AG04450 (cell line): ENCODE measurements around the gene MPND. TPM values are rescaled to one million over a fixed set of nuclear protein-coding genes. Genes with fewer than 3 reads are reported as not detected.
A peak's percentile ranks its signal among the peaks of the same experiment; 100 is the strongest.
"Not testable (repeated sequence)": the region's sequence is repeated elsewhere in the genome, so short reads cannot be mapped to it uniquely, and the experiment has no call there.

ENCODE experiments used
- CTCF ChIA-PET: fragments of 300-600, 350-600 bp; formaldehyde crosslinking; extraction: SDS; loops from one replicate; lab custom pipeline; 2022; ENCODE audit warnings: antibody characterized with exemption, inconsistent platforms; lab: Charles Lee
- POLR2A ChIA-PET: fragments of 350-600 bp; formaldehyde crosslinking; extraction: SDS; loops from one replicate; lab custom pipeline; 2021; ENCODE audit warnings: antibody characterized with exemption, inconsistent platforms; lab: Yijun Ruan, JAX
- DNase-seq: peaks from one replicate; pipeline ENCODE4 v3.0.0-alpha.2; 2011; ENCODE audit warnings: low read depth, low spot score
- H3K27ac ChIP-seq: one replicate; pipeline ENCODE4 v1.5.1; 2012; ENCODE audit warnings: low read depth, low read length, control low read depth
- H3K27me3 ChIP-seq: one replicate; pipeline ENCODE4 v1.6.0; 2012; ENCODE audit warnings: low read length; ENCODE audit not compliant: control insufficient read depth, insufficient read depth
- H3K4me3 ChIP-seq: 2 replicates; pipeline ENCODE4 v1.5.1; 2011; ENCODE audit warnings: mild to moderate bottlenecking, low read depth, low read length, control low read depth
- H3K9me3 ChIP-seq: 2 replicates; pipeline ENCODE4 v1.5.1; 2012; ENCODE audit warnings: low read length; ENCODE audit not compliant: control insufficient read depth, insufficient read depth
- polyA plus RNA-seq: library from polyadenylated mRNA; depleted of rRNA; stranded (reverse); fragments of >200 nt; gene quantifications from 2 replicates; pipeline ENCODE4 v1.2.3, GENCODE V29; 2011
- TF ChIP-seq, protein P1 (sequence below): IDR thresholded peaks from 2 replicates; pipeline ENCODE4 v1.5.1; 2011; ENCODE audit warnings: low read depth, low read length, control low read depth, inconsistent platforms

The MPND gene
- polyA plus RNA-seq, 1 experiment = 5.1 TPM

DNA sequence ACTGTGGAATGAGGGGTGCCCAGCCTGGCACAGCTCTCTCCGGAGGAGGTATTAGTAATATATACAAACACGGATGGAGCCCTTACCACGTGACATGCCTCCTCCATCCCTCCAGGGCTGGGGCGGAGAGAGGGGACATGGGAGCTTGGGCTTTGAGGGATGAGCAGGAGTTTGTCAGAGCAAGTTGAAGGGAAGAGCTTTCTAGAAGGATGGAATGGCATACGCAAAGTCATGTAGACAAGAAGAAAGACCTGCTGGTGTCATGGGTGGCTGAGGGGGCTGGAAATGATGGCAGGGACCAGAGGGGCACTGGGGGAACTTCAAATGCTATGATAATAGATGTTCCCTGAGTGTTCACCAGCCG lies 2.6 kb downstream of the MPND start:
- H3K27ac ChIP-seq = no peak overlapping the region
- no peak overlapping the region for H3K4me3 ChIP-seq
- H3K27me3 ChIP-seq = no peaks in the 10 kb centered on the region
- no peak for DNase-seq
- ChIA-PET POLR2A (no interaction called here), CTCF (interaction anchor here (0.7 kb wide), 1 partner anchor 54 kb away, joined by 3 read pairs; the partner anchor contains the start of gene SH3GL1)
- TF ChIP-seq, protein P1, sequence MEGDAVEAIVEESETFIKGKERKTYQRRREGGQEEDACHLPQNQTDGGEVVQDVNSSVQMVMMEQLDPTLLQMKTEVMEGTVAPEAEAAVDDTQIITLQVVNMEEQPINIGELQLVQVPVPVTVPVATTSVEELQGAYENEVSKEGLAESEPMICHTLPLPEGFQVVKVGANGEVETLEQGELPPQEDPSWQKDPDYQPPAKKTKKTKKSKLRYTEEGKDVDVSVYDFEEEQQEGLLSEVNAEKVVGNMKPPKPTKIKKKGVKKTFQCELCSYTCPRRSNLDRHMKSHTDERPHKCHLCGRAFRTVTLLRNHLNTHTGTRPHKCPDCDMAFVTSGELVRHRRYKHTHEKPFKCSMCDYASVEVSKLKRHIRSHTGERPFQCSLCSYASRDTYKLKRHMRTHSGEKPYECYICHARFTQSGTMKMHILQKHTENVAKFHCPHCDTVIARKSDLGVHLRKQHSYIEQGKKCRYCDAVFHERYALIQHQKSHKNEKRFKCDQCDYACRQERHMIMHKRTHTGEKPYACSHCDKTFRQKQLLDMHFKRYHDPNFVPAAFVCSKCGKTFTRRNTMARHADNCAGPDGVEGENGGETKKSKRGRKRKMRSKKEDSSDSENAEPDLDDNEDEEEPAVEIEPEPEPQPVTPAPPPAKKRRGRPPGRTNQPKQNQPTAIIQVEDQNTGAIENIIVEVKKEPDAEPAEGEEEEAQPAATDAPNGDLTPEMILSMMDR = no peak
- no peaks in the 10 kb centered on the region; the same call in 1 of the 2 replicates for H3K9me3 ChIP-seq

DNA sequence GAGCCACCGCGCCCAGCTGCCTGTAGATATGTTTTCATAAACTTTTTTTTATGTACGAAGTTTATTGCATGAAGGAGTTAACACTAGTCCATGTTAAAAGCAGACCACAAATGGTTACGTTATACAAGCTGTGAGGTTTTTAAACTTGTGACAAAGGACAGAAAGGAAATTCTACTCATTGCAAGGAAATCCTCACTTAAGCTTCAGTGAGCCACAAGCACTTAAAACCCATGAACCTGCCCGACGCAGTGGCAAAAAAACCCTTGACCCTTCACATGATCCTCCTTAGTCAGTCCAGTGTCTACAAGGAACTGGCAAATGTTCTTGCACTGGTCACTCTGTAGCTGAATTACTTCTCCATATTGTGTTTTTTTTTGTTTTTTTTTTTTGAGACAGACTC lies 4.2 kb downstream of the MPND start:
- no peak for DNase-seq
- no peak overlapping the region for H3K4me3 ChIP-seq
- TF ChIP-seq, protein P1 = no peak
- ChIA-PET POLR2A (interaction anchor here (0.6 kb wide), 1 partner anchor 84 kb away, joined by 7 read pairs; no protein-coding TSS in a partner anchor), CTCF (interaction anchor here (0.6 to 1.2 kb wide), 3 partner anchors 63 to 177 kb away, joined by 3 to 4 read pairs (median 3); no protein-coding TSS in a partner anchor)
- no peaks in the 10 kb centered on the region; the same call in 1 of the 2 replicates for H3K9me3 ChIP-seq
- no peak overlapping the region for H3K27ac ChIP-seq
- H3K27me3 ChIP-seq = no peaks in the 10 kb centered on the region

DNA sequence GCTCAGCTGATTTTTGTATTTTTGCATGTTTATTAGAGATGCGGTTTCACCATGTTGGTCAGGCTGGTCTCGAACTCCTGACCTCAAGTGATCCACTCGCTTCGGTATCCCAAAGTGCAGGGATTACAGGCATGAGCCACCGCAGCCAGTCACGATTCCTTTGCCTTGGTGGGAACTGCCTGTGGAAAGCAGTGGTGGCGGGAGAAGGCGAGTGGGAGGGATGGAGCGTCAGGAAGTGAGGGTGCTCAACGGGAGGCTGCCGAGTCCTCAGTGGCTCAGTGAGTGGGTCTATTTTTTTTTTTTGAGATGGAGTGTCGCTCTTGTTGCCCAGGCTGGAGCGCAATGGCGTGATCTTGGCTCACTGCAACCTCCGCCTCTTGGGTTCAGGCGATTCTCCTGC lies 5.9 kb downstream of the MPND start:
- H3K9me3 ChIP-seq, H3K27me3 ChIP-seq, H3K4me3 ChIP-seq, H3K27ac ChIP-seq, POLR2A ChIA-PET, DNase-seq: not testable (repeated sequence)
- CTCF ChIA-PET = interaction anchor here (0.6 kb wide), 1 partner anchor 117 kb away, joined by 3 read pairs; no protein-coding TSS in a partner anchor

DNA sequence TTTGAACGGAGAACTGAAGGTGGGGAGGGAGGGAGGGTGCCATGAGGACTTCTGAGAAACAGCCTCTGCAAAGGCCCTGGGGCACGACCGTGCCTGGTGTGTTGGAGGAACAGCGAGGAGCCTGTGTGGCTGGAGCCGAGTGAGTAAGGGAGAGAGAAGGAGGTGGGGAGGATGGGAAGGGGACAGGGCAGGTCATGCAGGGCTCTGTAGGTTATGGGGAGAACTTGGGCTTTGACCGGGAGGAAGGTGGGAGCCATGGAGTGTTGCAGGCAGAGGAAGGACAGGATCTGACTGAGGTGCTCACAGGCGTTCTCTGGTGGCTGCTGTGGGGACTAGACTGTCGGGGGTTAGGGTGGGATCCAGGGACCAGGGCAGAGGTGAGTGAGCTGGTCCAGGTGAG lies 6.7 kb downstream of the MPND start:
- ChIA-PET POLR2A (no interaction called here), CTCF (no interaction called here)
- no peak for DNase-seq
- Histone ChIP-seq H3K9me3 (no peaks in the 10 kb centered on the region; the same call in 1 of the 2 replicates), H3K27ac (peak overlapping the region; percentile 11), H3K27me3 (no peaks in the 10 kb centered on the region), H3K4me3 (no peak overlapping the region)
- TF ChIP-seq, protein P1 = no peak

DNA sequence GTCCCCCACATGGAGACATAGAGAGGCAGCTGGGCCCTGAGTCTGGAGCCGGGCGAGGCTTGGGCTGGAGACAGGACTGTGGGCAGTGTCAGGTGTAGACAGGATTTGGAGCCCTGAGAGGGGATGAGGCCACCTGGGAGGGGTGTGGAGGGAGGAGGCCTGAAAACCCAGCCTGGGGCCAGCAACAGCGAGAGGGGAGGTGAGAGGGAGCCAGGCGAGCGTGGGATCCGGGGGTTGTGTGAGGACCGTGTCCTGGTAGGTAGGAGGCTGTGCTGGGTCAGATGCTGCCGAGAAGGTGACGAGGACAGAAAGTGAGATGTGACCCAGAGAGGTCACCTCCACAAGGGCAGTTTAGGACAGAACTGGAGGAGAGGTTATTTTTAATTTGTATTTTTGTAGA lies 7.4 kb downstream of the MPND start:
- TF ChIP-seq, protein P1 = no peak
- Histone ChIP-seq H3K4me3 (no peak overlapping the region), H3K27me3 (no peaks in the 10 kb centered on the region), H3K9me3 (no peaks in the 10 kb centered on the region; the same call in 1 of the 2 replicates), H3K27ac (no peak overlapping the region)
- POLR2A ChIA-PET = no interaction called here
- no peak for DNase-seq
- CTCF ChIA-PET = interaction anchor here (2.8 kb wide), 1 partner anchor 25 kb away, joined by 15 read pairs; no protein-coding TSS in a partner anchor
